Activated CD8-positive, alpha-beta memory T cell treated with anti-CD3 and anti-CD28 coated beads, Interleukin-2, amount 50 U/mL, for 24 hours (primary cell): Measurements from ENCODE around the gene BICDL2.

Source experiments
- DNase-seq: peaks from one replicate; pipeline ENCODE4 v3.0.0-alpha.2; 2020; ENCODE audit errors: extremely low read depth

BICDL2 gene

GRCh38 chr16:2985893-2986355 lies 50.8 kb downstream of the BICDL2 start:
- DNase-seq: no peak

DNA sequence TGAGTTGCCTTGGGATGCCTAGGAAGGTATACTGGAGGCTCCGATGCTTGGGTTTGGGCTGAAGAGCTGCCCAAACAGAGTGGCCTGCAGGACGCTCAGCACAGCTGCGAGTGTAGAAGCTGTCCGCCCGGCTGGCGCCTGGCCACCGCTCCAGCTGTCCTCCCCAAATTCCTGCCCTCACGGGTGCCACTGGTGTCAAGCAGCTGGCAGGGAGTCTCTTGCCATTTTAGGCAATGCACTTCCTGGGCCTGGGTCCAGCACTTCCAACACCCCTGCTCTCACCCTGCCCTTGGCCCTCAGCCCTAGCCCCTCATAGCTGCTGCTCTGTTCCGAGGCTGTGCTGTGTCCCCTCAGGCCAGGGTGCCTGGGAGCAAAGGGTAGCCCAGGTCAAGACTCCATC lies 51.3 kb downstream of the BICDL2 start:
- no peak for DNase-seq

- no peak for DNase-seq
These were observed 53.0 kb downstream of the BICDL2 start for GRCh38 chr16:2983706-2984136.

DNA sequence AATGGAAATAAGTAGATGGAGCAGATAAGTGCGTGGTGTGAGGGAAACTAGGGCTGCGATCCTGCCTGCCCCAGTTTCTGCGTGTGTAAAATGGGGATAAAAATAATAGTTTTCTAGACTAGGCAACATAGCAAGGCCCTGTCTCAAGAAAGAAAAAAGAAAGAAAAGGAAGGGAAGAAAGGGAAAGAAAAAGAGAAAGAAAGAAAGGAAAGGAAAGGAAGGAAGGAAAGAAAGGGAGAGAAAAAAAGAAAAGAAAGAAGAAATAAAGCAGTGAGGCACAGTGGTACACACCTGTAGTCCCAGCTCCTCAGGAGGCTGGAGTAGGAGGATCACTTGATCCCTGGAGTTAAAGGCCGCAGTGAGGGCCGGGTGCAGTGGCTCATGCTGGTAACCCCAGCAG lies 54.3 kb downstream of the BICDL2 start:
- DNase-seq: no peak

DNA sequence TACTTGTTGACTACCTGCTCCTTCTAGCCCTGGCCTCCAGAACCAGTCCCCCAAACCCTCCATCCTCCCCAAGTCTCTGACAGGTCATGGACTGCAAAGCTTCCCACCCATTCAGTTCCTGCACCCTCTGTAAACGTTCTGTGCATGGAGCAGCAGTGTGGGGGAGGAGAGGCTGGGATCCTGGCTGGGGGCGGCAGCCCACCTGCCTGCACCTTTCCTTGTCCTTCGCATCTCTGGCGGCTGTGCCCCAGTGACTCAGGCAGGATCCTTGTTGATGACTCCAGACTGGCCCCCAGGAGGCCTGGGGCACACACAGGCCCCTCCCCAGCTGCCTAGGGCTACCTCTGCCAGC lies 54.9 kb downstream of the BICDL2 start:
- DNase-seq: no peak

DNA sequence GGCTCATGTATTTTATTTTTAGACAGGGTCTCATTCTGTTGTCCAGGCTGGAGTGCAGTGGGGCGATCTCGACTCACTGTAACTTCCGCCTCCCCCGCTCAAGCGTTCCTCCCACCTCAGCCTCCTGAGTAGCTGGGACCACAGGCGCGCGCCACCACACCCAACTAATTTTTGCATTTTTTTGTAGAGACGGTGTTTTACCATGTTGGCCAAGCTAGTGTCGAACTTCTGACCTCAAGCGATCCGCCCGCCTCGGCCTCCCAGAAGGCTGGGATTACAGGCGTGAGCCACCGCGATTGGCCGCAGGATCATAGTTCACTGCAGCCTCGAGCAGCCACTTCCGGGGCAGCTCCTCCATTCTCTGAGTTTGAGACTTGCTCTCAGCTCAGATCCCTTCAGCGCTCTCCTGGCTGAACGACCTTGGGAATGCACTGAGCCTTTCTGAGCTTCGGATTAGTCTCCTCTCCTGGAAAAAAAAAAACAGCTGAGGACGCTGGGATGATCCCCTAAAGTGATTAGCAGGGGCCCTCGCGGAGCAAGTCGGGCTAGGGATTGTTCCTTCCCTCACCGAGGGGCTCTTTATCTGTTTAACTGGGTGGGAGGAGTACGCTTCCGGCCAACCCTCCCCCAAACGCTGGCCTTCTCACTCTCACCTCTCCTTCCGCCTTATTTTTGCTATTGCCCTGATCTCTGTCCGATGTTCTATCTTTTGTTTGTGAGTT lies 55.4 kb downstream of the BICDL2 start:
- DNase-seq: no peak

DNA sequence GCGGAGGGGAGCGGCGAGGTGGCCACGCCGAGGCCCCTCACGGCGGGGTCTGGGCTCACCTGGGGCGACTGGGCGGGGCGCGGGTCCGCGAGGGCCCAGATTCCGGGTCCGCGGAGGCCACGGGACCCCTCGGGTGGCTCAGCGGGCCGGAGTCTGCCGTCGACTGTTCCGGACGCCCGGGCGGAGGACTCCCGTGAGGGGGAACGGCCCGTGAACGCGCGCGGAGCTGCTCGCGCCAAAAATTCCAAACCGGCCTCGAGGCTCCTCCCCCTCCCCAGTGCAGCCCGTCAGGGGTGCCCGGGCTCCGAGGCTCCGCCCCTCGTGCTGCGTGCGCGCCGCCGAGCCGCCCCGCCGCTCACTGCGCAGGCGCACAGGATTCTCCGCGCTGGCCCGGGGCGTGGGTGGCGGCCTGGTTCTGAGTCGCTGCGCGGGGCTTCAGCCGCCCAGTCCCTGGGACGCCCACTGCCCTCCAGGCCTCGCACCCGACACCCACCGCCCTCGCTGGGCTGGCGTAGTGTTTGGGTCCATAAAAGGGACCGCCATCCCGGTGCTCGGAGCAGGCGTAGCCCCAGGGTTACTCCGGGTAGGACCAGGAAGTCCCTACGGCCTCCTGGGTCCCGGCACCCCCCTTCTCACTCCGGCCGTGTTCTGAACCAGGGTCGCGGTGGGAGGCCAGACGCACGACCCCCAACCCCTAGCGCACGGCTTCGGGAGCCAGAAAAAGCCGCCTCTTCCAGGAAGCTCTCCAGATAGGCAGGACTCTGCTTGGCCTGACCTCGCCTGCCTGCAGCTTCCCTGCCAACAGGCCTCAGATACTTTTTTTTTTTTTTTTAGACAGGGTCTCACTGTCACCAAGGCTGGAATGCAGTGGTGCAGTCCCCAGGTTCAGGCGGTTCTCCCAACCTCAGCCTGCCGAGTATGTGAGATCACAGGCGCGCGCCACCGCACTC lies 56.2 kb downstream of the BICDL2 start, which contains the start of gene PKMYT1:
PKMYT1 (minus strand) TSS at position 220 of the 950 bp plus-strand sequence. CDS start 789 bp downstream, outside the sequence.
- peak; percentile 75 for DNase-seq

- DNase-seq: no peak
These were observed 57.0 kb downstream of the BICDL2 start for GRCh38 chr16:2979669-2980226.
